ENCODE results near the gene MGAT5B. TPM values are rescaled to one million over a fixed set of nuclear protein-coding genes. Genes with fewer than 3 reads are reported as not detected.
A peak's percentile ranks its signal among the peaks of the same experiment; 100 is the strongest.

MGAT5B gene
- total and polyA plus RNA-seq, 2 of the 13 experiments (the other 11 are each of a cell fraction or from before 2014, with no cell fraction given) = 0.07 to 0.13 TPM

GRCh38 chr17:76966486-76967181 lies 98.4 kb downstream of the MGAT5B start:
- DNase-seq (ENCODE audit: low spot score) (no peak), ATAC-seq (no peak), FAIRE-seq (no peak)
- no peak overlapping the region for H3K4me3 ChIP-seq (replicated peaks in 1 of 3; ENCODE audit: insufficient read depth in 1 of 3, low read depth in 2 of 3, low read length in 3 of 3)
- H3K9me3 ChIP-seq (ENCODE audit: low read length) = no peaks in the 10 kb centered on the region
- no peaks in the 10 kb centered on the region for H3K79me2 ChIP-seq (ENCODE audit: insufficient read depth, low read length)
- H2AFZ ChIP-seq (ENCODE audit: low read length) = no peak overlapping the region
- CTCF ChIA-PET (ENCODE audit: low intra/inter-chr PET ratio, low total read pairs) = no interaction called here
- WGBS (ENCODE audit: low lambda C conversion rate) = 11% methylated on average over 5 of the region's 9 CpGs
- no TSS peak for BruUV-seq (replicated peaks)
- H3K4me1 ChIP-seq (ENCODE audit: insufficient read depth, low read length) = no peaks in the 10 kb centered on the region; the same call in 1 of the 2 replicates
- H3K27ac ChIP-seq (ENCODE audit: extremely low read length, insufficient read depth, low read length) = no peak overlapping the region
- H3K36me3 ChIP-seq (replicated peaks in 1 of 2; ENCODE audit: control insufficient read depth in 1 of 2, insufficient read depth in 2 of 2, low read length in 2 of 2) = no peaks in the 10 kb centered on the region
- intact Hi-C loops (cut with micrococcal nuclease; ENCODE audit: unreplicated experiment) (no loop called here), in situ Hi-C loops (cut with HindIII; ENCODE audit: extremely low pct_ligation_motif_present, low pct_unique_long_range_greater_than_20kb) (no loop called here)
- no peak overlapping the region for H3K4me2 ChIP-seq (ENCODE audit: low read depth, low read length)
- H3K27me3 ChIP-seq (ENCODE audit: control insufficient read depth in 1 of 2, insufficient read depth in 2 of 2, low read length in 2 of 2) = peaks cover 10 to 70% of the 10 kb centered on the region in 2 experiments; a peak in 4 of 5 replicates
- H3K9ac ChIP-seq (ENCODE audit: insufficient read depth, low read depth, low read length) = no peak overlapping the region
- TF ChIP-seq ZNF501 (CRISPR knock-in tag; IDR thresholded peaks at IDR 0.05) (no peak), ZSCAN5A (CRISPR knock-in tag; IDR thresholded peaks at IDR 0.05; ENCODE audit: borderline replicate concordance) (no peak), HNRNPK (IDR thresholded peaks at IDR 0.05; ENCODE audit: low read depth, low read length, poor library complexity, severe bottlenecking) (peak; percentile 96), PCBP1 (IDR thresholded peaks at IDR 0.05; ENCODE audit: borderline replicate concordance, low read depth, low read length) (peak; percentile 46; the same call in 1 of the 2 replicates)
- H4K20me1 ChIP-seq (ENCODE audit: insufficient read depth, low read length) = no peaks in the 10 kb centered on the region
- POLR2A ChIA-PET = no interaction called here

GRCh38 chr17:76967762-76968161 lies 99.6 kb downstream of the MGAT5B start:
- 58% methylated on average over 4 of the region's 4 CpGs for WGBS (ENCODE audit: low lambda C conversion rate)
- no peak overlapping the region for H3K4me2 ChIP-seq (ENCODE audit: low read depth, low read length)
- ChIA-PET CTCF (ENCODE audit: low intra/inter-chr PET ratio, low total read pairs) (no interaction called here), POLR2A (no interaction called here)
- intact Hi-C loops (cut with micrococcal nuclease; ENCODE audit: unreplicated experiment) = no loop called here
- H3K79me2 ChIP-seq (ENCODE audit: insufficient read depth, low read length) = no peaks in the 10 kb centered on the region
- no peaks in the 10 kb centered on the region; the same call in 1 of the 2 replicates for H3K4me1 ChIP-seq (ENCODE audit: insufficient read depth, low read length)
- no peak overlapping the region for H3K9ac ChIP-seq (ENCODE audit: insufficient read depth, low read depth, low read length)
- no peaks in the 10 kb centered on the region for H3K9me3 ChIP-seq (ENCODE audit: low read length)
- H3K27ac ChIP-seq (ENCODE audit: extremely low read length, insufficient read depth, low read length) = no peak overlapping the region
- FAIRE-seq (no peak), ATAC-seq (no peak), DNase-seq (ENCODE audit: low spot score) (no peak)
- H2AFZ ChIP-seq (ENCODE audit: low read length) = no peak overlapping the region
- H3K36me3 ChIP-seq (replicated peaks in 1 of 2; ENCODE audit: control insufficient read depth in 1 of 2, insufficient read depth in 2 of 2, low read length in 2 of 2) = no peaks in the 10 kb centered on the region
- no peak overlapping the region for H3K4me3 ChIP-seq (replicated peaks in 1 of 3; ENCODE audit: insufficient read depth in 1 of 3, low read depth in 2 of 3, low read length in 3 of 3)
- BruUV-seq (replicated peaks) = no TSS peak
- in situ Hi-C loops (cut with HindIII; ENCODE audit: extremely low pct_ligation_motif_present, low pct_unique_long_range_greater_than_20kb) = no loop called here
- H4K20me1 ChIP-seq (ENCODE audit: insufficient read depth, low read length) = no peaks in the 10 kb centered on the region
- H3K27me3 ChIP-seq (ENCODE audit: control insufficient read depth in 1 of 2, insufficient read depth in 2 of 2, low read length in 2 of 2) = peaks cover 10 to 71% of the 10 kb centered on the region in 2 experiments; a peak in 4 of 5 replicates
- TF ChIP-seq YEATS2 (CRISPR knock-in tag; IDR thresholded peaks at IDR 0.05; ENCODE audit: borderline replicate concordance) = no peak
- no peak for TF ChIP-seq NR2C2 (CRISPR knock-in tag; IDR thresholded peaks at IDR 0.05; ENCODE audit: borderline replicate concordance)
- no peak for TF ChIP-seq NFKB2 (CRISPR knock-in tag; IDR thresholded peaks at IDR 0.05; ENCODE audit: borderline replicate concordance)
- no peak for TF ChIP-seq TBX2 (CRISPR knock-in tag; IDR thresholded peaks at IDR 0.05; ENCODE audit: borderline replicate concordance)
- TF ChIP-seq STAT5B (CRISPR knock-in tag; IDR thresholded peaks at IDR 0.05) = no peak
- no peak for TF ChIP-seq GATAD1 (CRISPR knock-in tag; IDR thresholded peaks at IDR 0.05)
- TF ChIP-seq AGO1 (IDR thresholded peaks at IDR 0.05; ENCODE audit: low read depth, low read length, poor library complexity, severe bottlenecking) = no peak
- no peak for TF ChIP-seq ZNF180 (CRISPR knock-in tag; IDR thresholded peaks at IDR 0.05; ENCODE audit: borderline replicate concordance, low read depth)
- TF ChIP-seq MNT (IDR thresholded peaks at IDR 0.05) = no peak
- TF ChIP-seq SCMH1 (CRISPR knock-in tag; IDR thresholded peaks at IDR 0.05; ENCODE audit: borderline replicate concordance) = no peak
- TF ChIP-seq ZKSCAN5 (CRISPR knock-in tag; IDR thresholded peaks at IDR 0.05) = no peak
- no peak for TF ChIP-seq ZBTB1 (CRISPR knock-in tag; IDR thresholded peaks at IDR 0.05; ENCODE audit: borderline replicate concordance)

Measured in HepG2 (cell line).